Dermis lymphatic vessel endothelial cell (primary cell): ENCODE data around the gene OR7A5. TPM values are rescaled to one million over a fixed set of nuclear protein-coding genes. Genes with fewer than 3 reads are reported as not detected.

Experiments used
- total RNA-seq: library from RNA; depleted of rRNA; stranded (reverse); fragments of >200 nt; gene quantifications from 2 replicates; pipeline ENCODE4 v1.2.1, GENCODE V29; 2014

OR7A5 gene
- not detected in 2 replicates for total RNA-seq

DNA sequence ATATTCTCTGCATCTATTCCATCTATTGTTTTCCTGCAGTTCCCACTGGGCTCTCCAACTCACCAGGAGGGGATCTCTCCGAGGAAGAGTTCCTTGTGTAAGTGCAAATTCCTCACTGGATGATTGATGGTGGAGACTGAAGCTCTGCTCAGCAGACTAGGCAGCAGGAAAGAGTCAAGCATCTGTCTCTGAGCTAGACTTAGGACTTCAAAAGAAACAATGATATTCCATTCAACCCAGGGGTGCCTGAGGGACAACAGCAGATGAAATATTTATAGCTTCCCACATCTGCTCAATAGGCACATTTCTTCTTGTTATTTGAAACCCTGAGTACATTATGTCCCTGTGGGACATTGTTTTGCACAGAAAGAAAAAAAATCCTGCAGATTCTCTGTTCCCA, at the start of gene OR7A5, which contains the start of gene OR7C1:
Gene OR7A5, minus strand, starts transcription at position 175 of the 400 bp plus-strand sequence. CDS start 6,944 bp downstream, outside the sequence.
Gene OR7C1, minus strand, starts transcription at position 175 of the 400 bp plus-strand sequence. CDS start 35,049 bp downstream, outside the sequence.

DNA sequence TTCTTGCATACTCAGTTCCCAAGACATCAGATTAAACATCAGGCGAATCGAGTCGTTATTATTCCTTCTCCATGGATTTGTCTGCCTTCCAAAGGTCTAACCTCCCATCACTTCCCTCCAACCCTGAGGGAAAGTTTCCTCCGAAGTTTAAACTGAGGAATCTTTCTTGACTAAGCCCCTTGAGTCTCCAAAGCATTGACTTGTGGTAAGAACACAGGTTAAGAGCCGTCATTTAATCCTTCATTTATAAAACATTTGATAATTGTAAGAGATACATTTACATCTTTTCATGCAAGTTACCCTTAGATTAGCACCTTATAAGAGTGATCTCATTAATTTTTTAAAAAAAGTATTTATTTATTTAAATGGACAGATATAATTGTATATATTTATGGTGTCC, 13.8 kb upstream of the OR7A5 start, which contains the start of gene OR7A10:
Gene OR7A10, minus strand, starts transcription at position 101 of the 400 bp plus-strand sequence. CDS start 7,045 bp downstream, outside the sequence.

DNA sequence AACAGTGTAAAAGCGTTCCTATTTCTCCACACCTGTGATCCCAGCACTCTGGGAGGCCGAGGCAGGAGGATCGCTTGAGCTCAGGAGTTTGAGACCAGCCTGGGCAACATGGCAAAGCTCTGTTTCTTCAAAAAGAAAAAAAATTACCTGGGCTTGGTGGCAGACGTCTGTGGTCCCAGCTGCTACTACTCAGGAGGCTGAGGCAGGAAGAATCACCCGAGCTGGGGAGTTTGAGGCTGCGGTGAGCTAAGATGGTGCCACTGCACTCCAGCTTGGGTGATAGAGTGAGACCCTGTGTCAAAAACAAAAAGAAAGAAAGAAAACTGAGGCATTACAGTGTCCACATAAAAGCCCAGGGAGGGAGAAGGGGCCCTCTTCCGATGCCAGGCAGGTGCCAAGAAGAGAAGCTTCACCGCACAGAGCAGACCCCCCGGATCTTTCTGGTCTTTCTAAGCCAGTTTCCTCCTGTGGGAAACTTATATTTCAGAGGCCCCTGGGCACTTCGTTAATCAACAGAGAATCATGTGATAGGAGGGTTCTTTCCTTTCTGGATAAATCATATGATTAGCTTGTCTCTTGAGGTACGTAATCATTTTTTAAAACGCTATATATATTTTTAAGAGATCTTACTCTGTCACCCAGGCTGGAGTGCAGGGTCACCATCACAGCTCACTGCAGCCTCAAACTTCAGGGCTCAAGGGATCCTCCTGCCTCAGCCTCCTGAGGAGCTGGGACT, 56.7 kb downstream of the OR7A5 start, which contains the start of gene ADGRE2:
Gene ADGRE2, minus strand, starts transcription at position 451 of the 736 bp plus-strand sequence. CDS start 1,804 bp downstream, outside the sequence.

Other genes with a start within 250 kb of the OR7A5 start
- gene ADGRE3, start 160.3 kb downstream of the OR7A5 start, total RNA-seq: not detected in 2 replicates
- 6.0 and 12.7 TPM in 2 replicates for gene ZNF333, start 145.1 kb downstream of the OR7A5 start, total RNA-seq
- gene ADGRE2, start 56.6 kb downstream of the OR7A5 start, total RNA-seq: under 0.01 and 0.11 TPM in 2 replicates
- gene OR7C1, start within 50 bp of the OR7A5 start, total RNA-seq: not detected in 2 replicates
- not detected in 2 replicates for gene OR7A10, start 13.7 kb upstream of the OR7A5 start, total RNA-seq
- not detected in 2 replicates for gene OR7A17, start 50.9 kb upstream of the OR7A5 start, total RNA-seq
- not detected in 2 replicates for gene OR7C2, start 106.3 kb upstream of the OR7A5 start, total RNA-seq
- gene SLC1A6, start 144.7 kb upstream of the OR7A5 start, total RNA-seq: not detected in 2 replicates
- gene CASP14, start 214.3 kb upstream of the OR7A5 start, total RNA-seq: not detected in 2 replicates
- gene OR1I1, start 247.0 kb upstream of the OR7A5 start, total RNA-seq: not detected in 2 replicates